B cell (primary cell): Measurements from ENCODE around the gene RECQL. TPM values are rescaled to one million over a fixed set of nuclear protein-coding genes. Genes with fewer than 3 reads are reported as not detected.

Experiments
- ATAC-seq: fragments of 200-7000 bp; cut with Tn5 transposase; one replicate; pipeline ENCODE4 v1.10.0; 2021; ENCODE audit warnings: low read depth, mild to moderate bottlenecking, moderate number of reproducible peaks, moderate library complexity
- CTCF ChIA-PET: fragments of 350-600 bp; sonication (Branson Sonifier 250); formaldehyde crosslinking; loops from one replicate; lab custom pipeline; 2021; ENCODE audit warnings: antibody characterized with exemption, inconsistent platforms; lab: Charles Lee
- POLR2A ChIA-PET: fragments of 350-600 bp; sonication (Branson Sonifier 250); formaldehyde crosslinking; loops from one replicate; lab custom pipeline; 2021; ENCODE audit warnings: antibody characterized with exemption; lab: Charles Lee
- DNase-seq: peaks from one replicate; pipeline ENCODE4 v3.0.0; 2013
- H2AFZ ChIP-seq: 2 replicates; pipeline ENCODE4 v1.6.1; 2012; ENCODE audit warnings: mild to moderate bottlenecking, low read depth, low read length; ENCODE audit not compliant: insufficient read depth, poor library complexity, severe bottlenecking
- H3K27ac ChIP-seq, 2 donors: 1 replicate in 1 of 2; 2 replicates in 1 of 2; pipeline ENCODE4 v1.5.1; 2012 to 2013; ENCODE audit warnings: low read length in 2 of 2, mild to moderate bottlenecking in 2 of 2, moderate library complexity in 1 of 2
- H3K27me3 ChIP-seq, 4 experiments: fragments of 200-600 bp in 1 of 4; sonication (generic) in 1 of 4; replicated peaks in 1 of 4; 1 replicate in 2 of 4; 2 replicates in 2 of 4; pipeline versions ENCODE4 v1.6.1 to v1.7.0; 2013 to 2016; ENCODE audit warnings: low read length in 3 of 4, mild to moderate bottlenecking in 2 of 4, mixed read lengths in 1 of 4, moderate library complexity in 1 of 4; ENCODE audit not compliant: insufficient read depth in 4 of 4, control insufficient read depth in 3 of 4; ENCODE audit errors: control extremely low read depth in 1 of 4
- H3K36me3 ChIP-seq, 2 experiments: replicated peaks in 1 of 2; 1 replicate in 1 of 2; 2 replicates in 1 of 2; pipeline versions ENCODE4 v1.6.1 to v1.7.1; 2013; ENCODE audit warnings: low read length in 1 of 2; ENCODE audit not compliant: insufficient read depth in 2 of 2, control insufficient read depth in 1 of 2; ENCODE audit errors: control extremely low read depth in 1 of 2, extremely low read depth in 1 of 2
- H3K4me1 ChIP-seq, 2 donors: fragments of 200-600 bp in 1 of 2; sonication (generic) in 1 of 2; 1 replicate in 1 of 2; 2 replicates in 1 of 2; pipeline versions ENCODE4 v1.5.1 to v1.6.1; 2013 to 2017; ENCODE audit warnings: low read length in 2 of 2; ENCODE audit not compliant: control insufficient read depth in 2 of 2, insufficient read depth in 2 of 2
- H3K4me2 ChIP-seq: replicated peaks from 2 replicates; pipeline ENCODE3; 2012; ENCODE audit warnings: mild to moderate bottlenecking, low read depth, low read length; ENCODE audit not compliant: poor library complexity, severe bottlenecking
- H3K4me3 ChIP-seq, 5 experiments: fragments of 200-600 bp in 1 of 5; sonication (generic) in 1 of 5; 1 replicate in 3 of 5; 2 replicates in 2 of 5; pipeline versions ENCODE4 v1.5.1 to v1.7.0; 2011 to 2016; ENCODE audit warnings: low read length in 4 of 5, mild to moderate bottlenecking in 4 of 5, low read depth in 2 of 5, control low read depth in 1 of 5, moderate library complexity in 1 of 5; ENCODE audit not compliant: insufficient read depth in 1 of 5; ENCODE audit errors: control extremely low read depth in 1 of 5, extremely low read depth in 1 of 5
- H3K79me2 ChIP-seq: fragments of 200-600 bp; sonication (generic); one replicate; pipeline ENCODE4 v1.6.0; 2016; ENCODE audit warnings: low read length; ENCODE audit not compliant: control insufficient read depth, insufficient read depth
- H3K9ac ChIP-seq: fragments of 200-600 bp; sonication (generic); 2 replicates; pipeline ENCODE4 v1.6.1; 2017; ENCODE audit warnings: mild to moderate bottlenecking, low read length, moderate library complexity
- H3K9me3 ChIP-seq, 3 donors: one replicate each; pipeline versions ENCODE4 v1.6.1 to v1.7.1; 2013; ENCODE audit warnings: low read length in 2 of 3; ENCODE audit not compliant: control insufficient read depth in 2 of 3, insufficient read depth in 1 of 3; ENCODE audit errors: control extremely low read depth in 1 of 3
- H4K20me1 ChIP-seq: 2 replicates; pipeline ENCODE4 v1.6.0; 2012; ENCODE audit warnings: mild to moderate bottlenecking, low read length; ENCODE audit not compliant: insufficient read depth, control insufficient read depth, poor library complexity, severe bottlenecking
- H3K27ac Mint-ChIP-seq: one replicate; pipeline ENCODE4 v1.8.0; 2021; ENCODE audit warnings: mixed read lengths
- H3K27me3 Mint-ChIP-seq: one replicate; pipeline ENCODE4 v1.8.0; 2021; ENCODE audit warnings: mixed read lengths
- H3K4me1 Mint-ChIP-seq: one replicate; pipeline ENCODE4 v1.8.0; 2021; ENCODE audit warnings: mixed read lengths
- H3K4me3 Mint-ChIP-seq: one replicate; pipeline ENCODE4 v1.8.0; 2021; ENCODE audit warnings: mixed read lengths
- H3K9me3 Mint-ChIP-seq: one replicate; pipeline ENCODE4 v1.8.0; 2022; ENCODE audit warnings: mixed read lengths; ENCODE audit not compliant: insufficient read depth
- CTCF ChIP-seq: fragments of 200-600 bp; IDR thresholded peaks from one replicate; pipeline ENCODE4 v1.8.0; 2022; ENCODE audit warnings: antibody characterized with exemption, mild to moderate bottlenecking
- EZH2 ChIP-seq: IDR thresholded peaks from 2 replicates; pipeline ENCODE4 v1.6.1; 2012; ENCODE audit warnings: borderline replicate concordance, low read depth, mild to moderate bottlenecking, moderate library complexity, low read length; ENCODE audit not compliant: insufficient read depth, poor library complexity, severe bottlenecking
- WGBS: methylation state at CpG from one replicate; pipeline ENCODE4 v1.1.5; 2013; ENCODE audit warnings: missing lambda C conversion rate; ENCODE audit not compliant: insufficient coverage; 5-methylcytosine and 5-hydroxymethylcytosine counted together
- intact Hi-C: fragments of 100-400 bp; cut with micrococcal nuclease; formaldehyde crosslinking; loops from one replicate; pipeline ENCODE4 v1.10.0; 2022
- polyA plus RNA-seq: library from polyadenylated mRNA; depleted of rRNA; stranded (reverse); fragments of >200 nt; gene quantifications from 2 replicates; pipeline ENCODE4 v1.2.3, GENCODE V29; 2012
- total RNA-seq, 2 donors: library from RNA; stranded (reverse); fragments of 120-200 nt in 1 of 2; gene quantifications; 1 replicate in 1 of 2; 2 replicates in 1 of 2; pipeline versions ENCODE4 v1.2.3 to v1.2.4, GENCODE V29; 2013 to 2022

Gene RECQL
- total and polyA plus RNA-seq, 2 donors (not counting 1 experiment from before 2014, with no cell fraction given): 13.9 to 54.8 TPM

DNA sequence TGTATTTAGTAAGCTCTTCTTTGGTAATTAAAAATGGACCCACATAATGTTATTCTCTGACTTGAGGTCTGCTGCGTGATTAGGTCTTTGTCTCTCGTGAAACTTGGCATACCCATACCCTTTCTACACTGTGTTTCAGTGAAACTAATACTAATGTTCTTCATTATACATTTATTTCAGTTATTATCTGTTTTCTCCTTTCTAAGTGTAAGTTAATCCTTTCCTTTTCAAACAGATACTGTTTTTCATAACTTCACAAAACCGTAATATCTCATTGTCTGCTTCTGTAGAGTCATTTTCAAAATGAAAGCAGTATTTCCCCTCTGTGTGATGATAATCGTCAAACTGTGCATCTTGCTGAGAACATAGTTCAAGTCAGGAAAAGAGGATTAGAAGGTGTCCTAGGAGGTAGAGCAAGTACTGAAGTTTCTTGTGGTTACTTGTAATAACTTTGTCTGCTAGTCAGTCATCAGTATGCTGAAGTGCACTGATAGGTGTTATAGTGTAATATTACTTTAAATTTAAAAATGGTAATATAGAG is 48.1 kb downstream of the RECQL start:
- Histone ChIP-seq H3K79me2 (no peaks in the 10 kb centered on the region), H4K20me1 (no peaks in the 10 kb centered on the region), H3K27ac (no peak overlapping the region), H3K27me3 (no peaks in the 10 kb centered on the region), H3K36me3 (peaks cover 16 to 54% of the 10 kb centered on the region in 2 experiments), H3K4me1 (no peaks in the 10 kb centered on the region), H3K9me3 (no peaks in the 10 kb centered on the region), H3K4me3 (no peak overlapping the region), H2AFZ (no peak overlapping the region), H3K4me2 (no peak overlapping the region), H3K9ac (no peak overlapping the region)
- no peak for ATAC-seq
- no peak for DNase-seq
- WGBS: 83% methylated on average over 1 of the region's 4 CpGs
- Mint-ChIP-seq H3K27ac (no peak overlapping the region), H3K4me3 (no peak overlapping the region), H3K9me3 (no peaks in the 10 kb centered on the region), H3K4me1 (no peaks in the 10 kb centered on the region), H3K27me3 (no peaks in the 10 kb centered on the region)
- ChIA-PET CTCF (no interaction called here), POLR2A (no interaction called here)
- TF ChIP-seq CTCF (no peak), EZH2 (no peak)
- intact Hi-C loops: no loop called here

DNA sequence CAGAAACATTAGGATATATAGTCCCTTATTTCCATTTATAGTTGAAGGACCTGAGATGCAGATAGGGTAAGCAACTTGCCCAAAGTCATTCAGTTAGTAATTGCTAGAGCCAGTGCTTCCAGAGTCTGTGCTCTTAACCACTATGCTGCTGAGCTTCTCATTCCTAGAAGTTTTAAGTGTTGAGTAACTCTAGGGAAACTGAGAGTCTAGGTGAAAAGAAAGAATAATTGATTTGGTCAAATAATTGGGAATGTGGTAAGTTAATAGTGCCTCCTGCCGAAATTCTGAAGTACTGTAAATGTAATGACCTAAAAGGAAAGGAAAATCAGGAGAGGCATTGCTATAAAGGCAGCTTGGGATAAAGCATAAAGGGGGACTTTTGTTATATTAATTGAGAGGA is 49.9 kb downstream of the RECQL start:
- Histone ChIP-seq H3K9ac (no peak overlapping the region), H3K9me3 (no peaks in the 10 kb centered on the region), H4K20me1 (no peaks in the 10 kb centered on the region), H3K79me2 (no peaks in the 10 kb centered on the region), H3K27me3 (no peaks in the 10 kb centered on the region), H3K4me3 (no peak overlapping the region), H3K4me2 (no peak overlapping the region), H3K27ac (no peak overlapping the region), H3K36me3 (peaks cover 16 to 50% of the 10 kb centered on the region in 2 experiments), H2AFZ (no peak overlapping the region), H3K4me1 (no peaks in the 10 kb centered on the region)
- ATAC-seq (no peak), DNase-seq (no peak)
- Mint-ChIP-seq H3K4me3 (no peak overlapping the region), H3K9me3 (no peaks in the 10 kb centered on the region), H3K27ac (no peak overlapping the region), H3K27me3 (no peaks in the 10 kb centered on the region), H3K4me1 (no peaks in the 10 kb centered on the region)
- CTCF ChIA-PET: interaction anchor here (0.7 kb wide), 1 partner anchor 809 kb away, joined by 3 read pairs; no protein-coding TSS in a partner anchor
- POLR2A ChIA-PET: no interaction called here
- TF ChIP-seq CTCF: no peak
- TF ChIP-seq EZH2: no peak
- WGBS: 62% methylated on average over 1 of the region's 1 CpG
- intact Hi-C loops: no loop called here
